Activated T-cell treated with anti-CD3 and anti-CD28 coated beads, Interleukin-2, amount 50 U/mL, for 4 hours (primary cell): ENCODE measurements around the gene OR7A5. TPM values are rescaled to one million over a fixed set of nuclear protein-coding genes. Genes with fewer than 3 reads are reported as not detected.

Experiments used
- ATAC-seq, 2 donors: fragments of 200-7000 bp; cut with Tn5 transposase; one replicate each; pipeline ENCODE4 v1.10.0; 2021
- DNase-seq: peaks from one replicate; pipeline ENCODE4 v3.0.0-alpha.2; 2020
- H3K27me3 Mint-ChIP-seq: one replicate; pipeline ENCODE4 v1.8.0; 2021; ENCODE audit warnings: low read depth, mixed read lengths
- H3K36me3 Mint-ChIP-seq: one replicate; pipeline ENCODE4 v1.8.0; 2022; ENCODE audit warnings: mixed read lengths; ENCODE audit not compliant: insufficient read depth
- H3K4me1 Mint-ChIP-seq: one replicate; pipeline ENCODE4 v1.8.0; 2021; ENCODE audit warnings: low read depth, mixed read lengths
- H3K4me3 Mint-ChIP-seq: one replicate; pipeline ENCODE4 v1.8.0; 2021; ENCODE audit warnings: mild to moderate bottlenecking, moderate library complexity, mixed read lengths
- H3K9me3 Mint-ChIP-seq: one replicate; pipeline ENCODE4 v1.8.0; 2021; ENCODE audit warnings: mixed read lengths
- total RNA-seq, 3 donors: library from RNA; stranded (reverse); gene quantifications; one replicate each; pipeline ENCODE4 v1.2.1, GENCODE V29; 2021

The OR7A5 gene
- not detected for total RNA-seq

DNA sequence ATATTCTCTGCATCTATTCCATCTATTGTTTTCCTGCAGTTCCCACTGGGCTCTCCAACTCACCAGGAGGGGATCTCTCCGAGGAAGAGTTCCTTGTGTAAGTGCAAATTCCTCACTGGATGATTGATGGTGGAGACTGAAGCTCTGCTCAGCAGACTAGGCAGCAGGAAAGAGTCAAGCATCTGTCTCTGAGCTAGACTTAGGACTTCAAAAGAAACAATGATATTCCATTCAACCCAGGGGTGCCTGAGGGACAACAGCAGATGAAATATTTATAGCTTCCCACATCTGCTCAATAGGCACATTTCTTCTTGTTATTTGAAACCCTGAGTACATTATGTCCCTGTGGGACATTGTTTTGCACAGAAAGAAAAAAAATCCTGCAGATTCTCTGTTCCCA is at the start of gene OR7A5, which contains the start of gene OR7C1:
OR7A5 (minus strand) TSS at position 175 of the 400 bp plus-strand sequence. CDS start 6,944 bp downstream, outside the sequence.
OR7C1 (minus strand) TSS at position 175 of the 400 bp plus-strand sequence. CDS start 35,049 bp downstream, outside the sequence.
- no peaks in the 10 kb centered on the region for H3K36me3 Mint-ChIP-seq
- no peaks in the 10 kb centered on the region for H3K9me3 Mint-ChIP-seq
- DNase-seq (no peak), ATAC-seq (no peak)
- H3K4me3 Mint-ChIP-seq: no peak within 1 kb of the TSS
- H3K4me1 Mint-ChIP-seq: no peaks in the 10 kb centered on the region
- peaks cover 11% of the 10 kb centered on the region for H3K27me3 Mint-ChIP-seq

DNA sequence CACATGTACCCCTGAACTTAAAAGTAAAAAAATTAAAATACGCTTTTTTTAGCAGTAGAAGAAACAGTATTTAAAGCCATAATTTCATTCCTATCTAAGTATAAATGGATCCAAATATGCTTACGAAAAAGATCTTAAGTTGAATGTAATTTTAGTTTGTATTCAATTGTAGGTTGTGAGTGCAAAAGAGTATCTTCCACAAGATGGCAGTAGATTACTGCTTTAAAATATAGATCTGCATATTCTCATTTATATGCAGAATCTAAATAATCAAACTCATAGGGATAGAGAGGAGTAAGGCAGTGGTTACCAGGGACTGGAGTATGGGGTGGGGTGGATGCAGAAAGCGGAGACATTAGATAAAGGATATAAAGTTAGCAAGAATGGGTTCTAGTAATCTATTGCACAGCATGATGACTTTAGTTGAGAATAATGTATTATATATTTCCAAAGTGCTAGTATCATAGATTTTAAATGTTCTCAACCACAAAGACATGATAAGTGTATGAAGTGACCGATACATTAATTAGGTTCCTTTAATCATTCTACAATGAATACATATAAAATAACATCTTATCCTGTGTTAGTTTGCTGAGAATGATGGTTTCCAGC is 36.7 kb upstream of the OR7A5 start:
- ATAC-seq (no peak), DNase-seq (no peak)
- Mint-ChIP-seq H3K9me3 (no peaks in the 10 kb centered on the region), H3K4me1 (no peaks in the 10 kb centered on the region), H3K4me3 (no peak overlapping the region), H3K36me3 (no peaks in the 10 kb centered on the region), H3K27me3 (peaks cover 46% of the 10 kb centered on the region)

DNA sequence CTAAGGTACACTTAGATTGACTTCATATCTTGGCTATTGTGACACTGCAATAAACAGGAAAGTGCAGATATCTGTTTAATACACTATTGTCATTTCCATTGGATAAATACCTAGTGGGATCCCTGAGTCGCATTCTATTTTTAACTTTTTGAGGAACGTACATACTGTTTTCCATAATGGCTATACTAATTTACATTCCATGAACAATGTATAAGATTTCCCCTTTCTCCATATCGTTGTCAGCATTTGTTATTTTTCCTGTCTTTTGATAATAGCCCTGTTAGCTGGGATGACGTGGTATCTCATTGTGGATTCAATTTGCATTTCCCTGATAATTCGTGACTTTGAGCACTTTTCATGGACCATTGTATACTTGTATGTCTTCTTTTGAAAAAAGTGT is 33.5 kb upstream of the OR7A5 start:
- no peaks in the 10 kb centered on the region for H3K4me1 Mint-ChIP-seq
- H3K36me3 Mint-ChIP-seq: no peaks in the 10 kb centered on the region
- DNase-seq (no peak), ATAC-seq (no peak)
- H3K9me3 Mint-ChIP-seq: no peaks in the 10 kb centered on the region
- H3K27me3 Mint-ChIP-seq: peaks cover 52% of the 10 kb centered on the region
- no peak overlapping the region for H3K4me3 Mint-ChIP-seq

DNA sequence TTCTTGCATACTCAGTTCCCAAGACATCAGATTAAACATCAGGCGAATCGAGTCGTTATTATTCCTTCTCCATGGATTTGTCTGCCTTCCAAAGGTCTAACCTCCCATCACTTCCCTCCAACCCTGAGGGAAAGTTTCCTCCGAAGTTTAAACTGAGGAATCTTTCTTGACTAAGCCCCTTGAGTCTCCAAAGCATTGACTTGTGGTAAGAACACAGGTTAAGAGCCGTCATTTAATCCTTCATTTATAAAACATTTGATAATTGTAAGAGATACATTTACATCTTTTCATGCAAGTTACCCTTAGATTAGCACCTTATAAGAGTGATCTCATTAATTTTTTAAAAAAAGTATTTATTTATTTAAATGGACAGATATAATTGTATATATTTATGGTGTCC is 13.8 kb upstream of the OR7A5 start, which contains the start of gene OR7A10:
OR7A10 (minus strand) TSS at position 101 of the 400 bp plus-strand sequence. CDS start 7,045 bp downstream, outside the sequence.
- ATAC-seq: no peak
- no peak for DNase-seq
- Mint-ChIP-seq H3K9me3 (no peaks in the 10 kb centered on the region), H3K4me3 (no peak within 1 kb of the TSS), H3K27me3 (peaks cover 47% of the 10 kb centered on the region), H3K4me1 (no peaks in the 10 kb centered on the region), H3K36me3 (no peaks in the 10 kb centered on the region)

DNA sequence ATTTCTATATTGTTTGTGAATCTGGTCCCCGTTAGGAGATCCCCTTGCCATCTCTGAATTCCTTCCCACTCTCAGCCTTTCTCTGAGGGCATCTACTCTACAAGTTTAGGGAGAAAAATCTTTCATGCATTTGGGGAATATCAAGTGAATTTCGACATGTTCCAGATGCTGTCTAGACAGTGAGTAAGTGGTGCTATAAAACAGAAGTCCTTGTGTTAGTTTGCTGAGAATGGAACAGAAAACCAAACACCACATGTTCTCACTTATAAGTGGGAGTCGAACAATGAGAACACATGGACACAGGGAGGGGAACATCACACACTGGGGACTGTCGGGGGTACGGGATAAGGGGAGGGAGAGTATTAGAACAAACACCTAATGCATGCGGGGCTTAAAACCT is 8.6 kb upstream of the OR7A5 start:
- Mint-ChIP-seq H3K4me1 (no peaks in the 10 kb centered on the region), H3K4me3 (no peak overlapping the region), H3K9me3 (no peaks in the 10 kb centered on the region), H3K36me3 (no peaks in the 10 kb centered on the region), H3K27me3 (peaks cover 43% of the 10 kb centered on the region)
- no peak for ATAC-seq
- DNase-seq: no peak

DNA sequence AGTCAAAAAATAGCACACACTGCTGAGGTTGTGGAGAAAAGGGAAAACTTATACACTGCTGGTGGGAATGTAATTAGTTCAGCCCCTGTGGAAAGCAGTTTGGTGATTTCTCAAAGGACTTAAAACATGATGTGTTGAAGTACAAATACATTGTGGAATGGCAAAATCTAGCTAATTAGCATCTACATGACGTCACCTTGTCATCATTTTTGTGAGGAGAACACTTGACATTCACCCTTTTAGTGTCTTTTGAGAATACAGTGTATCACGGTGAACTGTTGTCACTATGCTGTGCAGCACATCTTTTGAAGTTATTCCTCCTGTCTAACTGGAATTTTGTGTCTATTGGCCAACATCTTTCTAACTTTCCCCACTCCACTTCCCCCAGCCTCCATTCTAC is 8.2 kb upstream of the OR7A5 start:
- Mint-ChIP-seq H3K9me3 (no peaks in the 10 kb centered on the region), H3K4me1 (no peaks in the 10 kb centered on the region), H3K27me3 (peaks cover 39% of the 10 kb centered on the region), H3K4me3 (no peak overlapping the region), H3K36me3 (no peaks in the 10 kb centered on the region)
- ATAC-seq (no peak), DNase-seq (no peak)

DNA sequence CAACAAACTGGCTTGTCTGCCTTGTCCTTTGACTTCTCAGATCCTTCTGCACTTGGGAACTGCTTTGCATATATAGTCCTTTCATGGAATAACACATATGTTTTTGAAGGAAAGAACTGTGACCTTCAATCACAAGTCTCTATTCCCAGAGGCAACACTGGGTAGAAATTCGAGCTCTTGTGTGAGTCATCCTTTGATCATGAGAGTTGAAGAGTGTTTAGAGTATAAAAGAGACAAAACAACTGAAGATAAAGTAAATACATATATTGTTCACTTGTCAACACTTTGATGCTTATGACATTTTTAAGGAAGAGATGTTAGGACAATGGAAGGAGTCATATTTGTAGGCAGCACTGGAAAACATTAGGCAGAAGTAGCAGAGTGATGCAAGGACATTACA is 5.2 kb upstream of the OR7A5 start:
- DNase-seq (no peak), ATAC-seq (no peak)
- Mint-ChIP-seq H3K27me3 (peaks cover 36% of the 10 kb centered on the region), H3K4me1 (no peaks in the 10 kb centered on the region), H3K36me3 (no peaks in the 10 kb centered on the region), H3K4me3 (no peak overlapping the region), H3K9me3 (no peaks in the 10 kb centered on the region)

DNA sequence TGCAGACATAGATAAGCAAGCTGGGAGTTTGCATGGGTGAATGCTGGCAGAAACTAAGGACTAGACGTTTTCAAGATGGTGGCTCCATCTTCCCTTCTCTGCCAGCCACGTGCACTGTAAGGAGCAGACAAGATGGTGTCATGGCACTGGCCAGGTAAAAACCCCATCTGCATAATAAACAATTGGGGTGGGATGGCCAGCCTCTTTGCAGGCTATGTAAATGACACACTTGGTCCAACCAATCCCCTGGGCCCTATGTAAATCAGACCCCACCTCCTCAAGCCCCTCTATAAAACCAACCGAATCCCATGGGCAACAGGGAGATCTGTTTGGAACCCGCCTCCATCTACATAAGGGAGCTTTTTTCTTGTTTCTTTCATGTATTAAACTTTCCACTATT is 2.4 kb upstream of the OR7A5 start:
- Mint-ChIP-seq H3K4me1 (no peaks in the 10 kb centered on the region), H3K36me3 (no peaks in the 10 kb centered on the region), H3K27me3 (peaks cover 22% of the 10 kb centered on the region), H3K4me3 (no peak overlapping the region), H3K9me3 (no peaks in the 10 kb centered on the region)
- DNase-seq (no peak), ATAC-seq (no peak)

DNA sequence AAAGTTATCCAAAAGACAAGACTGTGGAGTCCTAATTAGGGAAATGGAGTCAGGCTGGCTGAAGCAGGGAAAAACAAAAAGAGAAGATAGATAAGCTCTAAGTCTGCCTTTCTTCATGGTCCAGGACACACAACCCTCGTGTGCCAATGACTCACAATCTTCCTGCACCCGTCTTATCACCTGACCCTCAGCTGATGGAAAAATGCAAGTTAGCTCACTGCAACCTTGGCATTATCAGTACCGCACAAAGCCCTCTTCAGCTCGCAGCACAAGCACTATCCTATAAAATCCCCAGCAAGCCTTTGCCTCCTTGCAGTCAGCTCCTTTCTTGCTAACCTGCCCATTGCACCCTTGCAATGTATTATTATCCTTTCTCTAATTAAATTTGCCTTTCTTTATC is 4.3 kb downstream of the OR7A5 start:
- Mint-ChIP-seq H3K27me3 (peaks cover 23% of the 10 kb centered on the region), H3K9me3 (no peaks in the 10 kb centered on the region), H3K4me3 (no peak overlapping the region), H3K4me1 (no peaks in the 10 kb centered on the region), H3K36me3 (no peaks in the 10 kb centered on the region)
- no peak for ATAC-seq
- DNase-seq: no peak

DNA sequence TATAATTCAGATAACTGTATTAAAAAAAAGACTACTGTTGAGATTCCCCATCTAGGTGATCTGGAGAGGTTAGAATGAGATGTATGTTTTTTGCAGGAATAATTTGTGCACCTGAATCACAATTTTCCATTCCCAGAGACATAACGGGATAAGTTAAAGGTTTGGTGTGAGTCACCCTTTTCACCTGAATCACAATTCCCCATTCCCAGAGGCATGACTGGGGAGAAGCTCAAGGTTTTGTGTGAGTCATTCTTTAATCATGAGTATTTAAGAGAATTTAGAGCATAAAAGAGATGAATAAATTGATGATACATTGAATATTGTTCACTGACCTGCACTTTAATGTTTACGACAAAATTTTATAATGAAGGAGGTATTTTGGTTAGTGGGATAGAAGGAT is 9.0 kb downstream of the OR7A5 start:
- peaks cover 47% of the 10 kb centered on the region for H3K27me3 Mint-ChIP-seq
- H3K36me3 Mint-ChIP-seq: no peaks in the 10 kb centered on the region

DNA sequence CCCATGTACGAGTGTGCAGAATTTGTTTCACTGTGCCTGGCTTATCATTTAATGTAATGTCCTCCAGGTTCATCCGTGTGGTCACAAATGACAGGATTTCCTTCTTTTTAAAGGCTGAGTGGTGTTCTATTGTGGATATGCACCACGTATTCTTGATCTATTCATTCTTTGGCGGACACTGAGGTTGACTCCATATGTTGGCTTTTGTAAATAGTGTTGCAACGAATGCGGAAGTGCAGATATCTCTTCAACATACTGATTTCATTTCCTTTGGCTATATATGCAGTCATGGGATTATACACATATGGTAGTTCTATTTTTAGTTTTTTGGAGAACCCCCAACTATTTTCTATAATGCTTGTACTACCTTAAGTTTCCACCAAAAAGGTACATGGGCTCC is 13.0 kb downstream of the OR7A5 start:
- Mint-ChIP-seq H3K4me3 (no peak overlapping the region), H3K36me3 (no peaks in the 10 kb centered on the region), H3K27me3 (peaks cover 46% of the 10 kb centered on the region), H3K9me3 (no peaks in the 10 kb centered on the region), H3K4me1 (no peaks in the 10 kb centered on the region)
- DNase-seq: no peak
- ATAC-seq: no peak

More for the DNA sequence above, 9.0 kb downstream of the OR7A5 start:
- Mint-ChIP-seq H3K9me3 (no peaks in the 10 kb centered on the region), H3K4me3 (no peak overlapping the region), H3K4me1 (no peaks in the 10 kb centered on the region)
- DNase-seq (no peak), ATAC-seq (no peak)

DNA sequence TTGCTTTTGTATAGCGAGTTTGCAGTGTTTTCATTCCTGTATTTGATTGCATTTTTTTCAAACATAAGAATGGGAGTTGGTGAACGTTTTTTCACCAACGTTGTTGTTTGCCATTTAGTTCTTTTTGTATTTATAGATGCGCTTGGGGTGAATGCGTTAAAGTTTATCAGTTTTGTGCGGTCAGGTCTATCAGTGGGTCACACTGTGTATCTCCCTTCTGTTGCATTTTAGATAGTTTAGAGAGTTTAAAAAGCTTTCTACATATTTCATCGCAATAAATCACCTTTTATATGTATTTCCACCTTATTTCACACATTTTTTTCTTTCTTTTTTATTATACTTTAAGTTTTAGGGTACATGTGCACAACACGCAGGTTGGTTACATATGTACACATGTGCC is 16.4 kb downstream of the OR7A5 start:
- H3K27me3 Mint-ChIP-seq: peaks cover 16% of the 10 kb centered on the region

DNA sequence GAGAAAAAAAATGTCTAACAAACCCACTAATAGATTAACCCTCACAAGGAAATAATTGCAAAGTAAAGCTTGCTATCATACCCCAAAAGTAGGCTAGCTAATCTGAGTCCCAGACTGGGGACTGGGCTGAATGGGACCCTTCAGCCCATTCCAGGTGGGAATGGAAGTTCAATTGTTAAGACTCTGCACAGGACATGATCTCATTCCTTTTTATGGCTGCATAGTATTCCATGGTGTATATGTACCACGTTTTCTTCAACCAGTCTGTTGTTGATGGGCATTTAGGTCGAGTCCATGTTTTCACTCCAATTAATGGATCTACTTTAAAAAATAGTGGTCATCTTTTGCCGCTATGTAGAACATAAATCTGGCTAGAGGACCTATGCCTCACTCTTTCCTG is 17.9 kb downstream of the OR7A5 start:
- ATAC-seq: no peak
- Mint-ChIP-seq H3K36me3 (no peaks in the 10 kb centered on the region), H3K27me3 (peaks cover 11% of the 10 kb centered on the region), H3K9me3 (no peaks in the 10 kb centered on the region), H3K4me1 (no peaks in the 10 kb centered on the region), H3K4me3 (no peak overlapping the region)
- DNase-seq: no peak

More for the DNA sequence above, 16.4 kb downstream of the OR7A5 start:
- H3K9me3 Mint-ChIP-seq: no peaks in the 10 kb centered on the region
- no peak overlapping the region for H3K4me3 Mint-ChIP-seq
- no peaks in the 10 kb centered on the region for H3K4me1 Mint-ChIP-seq
- H3K36me3 Mint-ChIP-seq: no peaks in the 10 kb centered on the region
- ATAC-seq (no peak), DNase-seq (no peak)

DNA sequence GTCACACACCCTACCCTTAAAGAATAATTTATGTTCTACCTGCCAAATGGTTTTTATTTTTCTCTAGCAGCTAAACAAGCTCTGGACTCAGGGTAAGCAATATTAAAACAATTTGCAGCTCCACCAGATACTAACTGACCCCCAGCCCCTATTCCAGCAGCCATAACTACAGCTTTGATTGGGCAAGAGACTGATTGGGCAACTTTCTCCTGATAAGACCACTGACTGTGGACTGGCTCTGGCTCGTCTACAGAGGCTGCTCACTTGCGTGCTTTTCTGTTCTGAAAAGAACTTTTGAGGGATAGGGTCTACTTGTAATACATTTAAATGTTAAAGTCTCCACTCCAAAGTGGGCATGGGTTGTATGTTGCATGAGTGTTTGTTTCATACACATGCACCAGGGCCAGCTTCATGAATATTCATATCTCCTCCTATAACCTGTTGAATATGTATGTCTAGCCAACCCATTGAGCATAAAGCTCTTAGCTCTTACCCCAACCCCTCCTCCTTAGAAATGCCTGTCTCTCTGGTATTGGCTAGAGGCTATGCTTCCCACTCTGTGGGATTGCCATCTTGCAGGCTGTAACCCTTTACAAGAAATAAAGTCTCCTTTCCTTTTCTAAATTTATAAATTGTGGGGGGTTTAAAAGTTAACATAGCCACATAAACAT is 19.9 kb downstream of the OR7A5 start:
- H3K9me3 Mint-ChIP-seq: no peaks in the 10 kb centered on the region
- ATAC-seq: no peak
- H3K36me3 Mint-ChIP-seq: no peaks in the 10 kb centered on the region
- H3K4me1 Mint-ChIP-seq: no peaks in the 10 kb centered on the region
- DNase-seq: no peak
- peaks cover 4% of the 10 kb centered on the region for H3K27me3 Mint-ChIP-seq
- no peak overlapping the region for H3K4me3 Mint-ChIP-seq
